Tibial nerve (tissue), 4 donors: ENCODE measurements around the gene C1GALT1C1L.

Source experiments
- CTCF ChIP-seq, 5 experiments: fragments of 200-600 bp in 3 of 5; fragments of 450-650 bp in 2 of 5; sonication (generic) in 3 of 5; IDR thresholded peaks; one replicate each; pipeline ENCODE4 v1.5.1; 2016 to 2019; ENCODE audit warnings: antibody characterized with exemption in 5 of 5, mild to moderate bottlenecking in 3 of 5, moderate library complexity in 2 of 5
- EP300 ChIP-seq, 2 donors: sonication (generic); formaldehyde crosslinking; IDR thresholded peaks; one replicate each; pipeline ENCODE4 v1.6.1; 2017; ENCODE audit warnings: antibody characterized with exemption in 2 of 2, mild to moderate bottlenecking in 1 of 2
- POLR2A ChIP-seq, 2 donors: fragments of 450-650 bp; IDR thresholded peaks; one replicate each; pipeline ENCODE4 v1.6.1; 2017; ENCODE audit warnings: antibody characterized with exemption in 2 of 2, mild to moderate bottlenecking in 2 of 2, moderate library complexity in 2 of 2

GRCh38 chr2:43643680-43644079 lies 32.5 kb downstream of the C1GALT1C1L start:
- TF ChIP-seq CTCF (IDR thresholded peaks at IDR 0.05) (no peak), POLR2A (IDR thresholded peaks at IDR 0.05) (no peak), EP300 (IDR thresholded peaks at IDR 0.05) (no peak)
